HepG2 (cell line): Measurements from ENCODE around the gene ECHDC1. TPM values are rescaled to one million over a fixed set of nuclear protein-coding genes. Genes with fewer than 3 reads are reported as not detected.

Experiments
- ATAC-seq: fragments of 200-7000 bp; cut with Tn5 transposase; 3 replicates; pipeline ENCODE4 v1.9.1; 2020; ENCODE audit warnings: mild to moderate bottlenecking, moderate library complexity
- BruUV-seq: library from RNA; stranded (reverse); fragments of 400-500 nt; replicated peaks from 2 replicates; lab custom pipeline; 2021; lab: Mats Ljungman, UMichigan
- CTCF ChIA-PET: fragments of 300-600 bp; formaldehyde crosslinking; extraction: SDS; loops from one replicate; lab custom pipeline; 2021; ENCODE audit warnings: low total read pairs, inconsistent platforms, low intra/inter-chr PET ratio; lab: Yijun Ruan, JAX
- POLR2A ChIA-PET: fragments of 350-600 bp; sonication (Branson Sonifier 250); formaldehyde crosslinking; loops from one replicate; lab custom pipeline; 2020; ENCODE audit warnings: antibody characterized with exemption, inconsistent platforms; lab: Yijun Ruan, JAX
- DNase-seq: peaks from one replicate; pipeline ENCODE4 v3.0.0-alpha.2; 2015; ENCODE audit warnings: low spot score
- FAIRE-seq: peaks from 3 replicates; lab custom pipeline; 2011; peaks lifted over from hg19 to GRCh38; lab: Jason Lieb, UNC
- H2AFZ ChIP-seq: one replicate; pipeline ENCODE4 v1.6.1; 2011; ENCODE audit warnings: low read length, inconsistent platforms
- H3K27ac ChIP-seq: fragments of 300-600 bp; 3 replicates; pipeline ENCODE4 v1.8.0; 2011; ENCODE audit warnings: mixed run types, mild to moderate bottlenecking, mixed read lengths, low read length, inconsistent platforms; ENCODE audit not compliant: insufficient read depth; ENCODE audit errors: extremely low read length
- H3K27me3 ChIP-seq, 2 experiments: fragments of 200-600 bp in 1 of 2; 2 replicates in 1 of 2; 3 replicates in 1 of 2; pipeline versions ENCODE4 v1.6.0 to v1.8.0; 2011; ENCODE audit warnings: low read length in 2 of 2, mild to moderate bottlenecking in 2 of 2, moderate library complexity in 2 of 2, inconsistent platforms in 1 of 2; ENCODE audit not compliant: insufficient read depth in 2 of 2, control insufficient read depth in 1 of 2
- H3K36me3 ChIP-seq, 2 experiments: fragments of 200-600 bp in 1 of 2; replicated peaks in 1 of 2; 2 replicates in 1 of 2; 3 replicates in 1 of 2; pipeline versions ENCODE4 v1.5.1 to v1.8.0; 2011; ENCODE audit warnings: low read length in 2 of 2, inconsistent platforms in 1 of 2; ENCODE audit not compliant: insufficient read depth in 2 of 2, control insufficient read depth in 1 of 2
- H3K4me1 ChIP-seq: 2 replicates; pipeline ENCODE4 v1.5.1; 2012; ENCODE audit warnings: low read length, inconsistent platforms; ENCODE audit not compliant: insufficient read depth
- H3K4me2 ChIP-seq: 2 replicates; pipeline ENCODE4 v1.6.0; 2011; ENCODE audit warnings: low read depth, low read length, inconsistent platforms
- H3K4me3 ChIP-seq, 3 experiments: fragments of 200-600 bp in 1 of 3; sonication (generic), shearing (Covaris generic) in 1 of 3; replicated peaks in 1 of 3; 2 replicates each; pipeline ENCODE4 v1.5.1; 2011 to 2016; ENCODE audit warnings: low read length in 3 of 3, inconsistent platforms in 2 of 3, low read depth in 2 of 3, mild to moderate bottlenecking in 2 of 3, control low read depth in 1 of 3, mixed read lengths in 1 of 3; ENCODE audit not compliant: insufficient read depth in 1 of 3
- H3K79me2 ChIP-seq: one replicate; pipeline ENCODE4 v1.6.1; 2011; ENCODE audit warnings: low read length, inconsistent platforms; ENCODE audit not compliant: insufficient read depth
- H3K9ac ChIP-seq: 2 replicates; pipeline ENCODE4 v1.6.0; 2011; ENCODE audit warnings: mild to moderate bottlenecking, low read depth, low read length, inconsistent platforms; ENCODE audit not compliant: insufficient read depth
- H3K9me3 ChIP-seq: 2 replicates; pipeline ENCODE4 v1.5.1; 2012; ENCODE audit warnings: mild to moderate bottlenecking, low read length
- H4K20me1 ChIP-seq: 2 replicates; pipeline ENCODE4 v1.6.0; 2011; ENCODE audit warnings: inconsistent platforms, mild to moderate bottlenecking, low read length, moderate library complexity; ENCODE audit not compliant: insufficient read depth
- BCL6 ChIP-seq: IDR thresholded peaks from 2 replicates; pipeline ENCODE4 v1.6.1; 2016; ENCODE audit warnings: missing genetic modification reagents, missing compliant biosample characterization
- HMGXB4 ChIP-seq, 2 experiments: sonication (generic) in 1 of 2; formaldehyde crosslinking in 1 of 2; IDR thresholded peaks; 2 replicates each; pipeline versions ENCODE4 v1.4.0 to v1.6.1; 2018 to 2020; ENCODE audit warnings: missing genetic modification reagents in 2 of 2, borderline replicate concordance in 1 of 2, low read depth in 1 of 2, mild to moderate bottlenecking in 1 of 2, missing biosample characterization in 1 of 2
- PRMT3 ChIP-seq: sonication (generic); formaldehyde crosslinking; IDR thresholded peaks from 2 replicates; pipeline ENCODE4 v1.8.1; 2022; ENCODE audit warnings: low read depth, mild to moderate bottlenecking, moderate library complexity, missing genetic modification reagents, borderline replicate concordance
- SAFB2 ChIP-seq: sonication (generic); formaldehyde crosslinking; IDR thresholded peaks from 2 replicates; pipeline ENCODE4 v1.5.1; 2020; ENCODE audit warnings: missing genetic modification reagents, low read depth, mild to moderate bottlenecking, borderline replicate concordance
- SMYD3 ChIP-seq: sonication (generic); formaldehyde crosslinking; IDR thresholded peaks from 2 replicates; pipeline ENCODE4 v1.8.1; 2023; ENCODE audit warnings: mild to moderate bottlenecking, missing genetic modification reagents
- SOX5 ChIP-seq: IDR thresholded peaks from 2 replicates; pipeline ENCODE4 v1.6.1; 2016; ENCODE audit warnings: borderline replicate concordance
- ZNF235 ChIP-seq: sonication (generic); formaldehyde crosslinking; IDR thresholded peaks from 2 replicates; pipeline ENCODE4 v1.8.1; 2023; ENCODE audit warnings: mild to moderate bottlenecking, missing genetic modification reagents, borderline replicate concordance
- ZNF567 ChIP-seq: sonication (generic); formaldehyde crosslinking; IDR thresholded peaks from 2 replicates; pipeline ENCODE4 v1.8.1; 2023; ENCODE audit warnings: mild to moderate bottlenecking, missing genetic modification reagents, borderline replicate concordance
- whole genome bisulfite sequencing: methylation state at CpG from one replicate; pipeline ENCODE4 v1.1.6; 2017; ENCODE audit warnings: low lambda C conversion rate; 5-methylcytosine and 5-hydroxymethylcytosine counted together
- in situ Hi-C: cut with HindIII; loops from 2 replicates; pipeline ENCODE4 v1.10.0; 2017; ENCODE audit warnings: low pct_unique_long_range_greater_than_20kb; ENCODE audit not compliant: extremely low pct_ligation_motif_present
- intact Hi-C: fragments of 100-400 bp; cut with micrococcal nuclease; formaldehyde crosslinking; loops from one replicate; pipeline ENCODE4 v1.10.0; 2022; ENCODE audit not compliant: unreplicated experiment
- polyA plus RNA-seq, 8 experiments: library from polyadenylated mRNA; depleted of rRNA in 3 of 8; stranded (reverse) in 7 of 8; unstranded in 1 of 8; fragments of >200 nt; fragmentation: Illumina TruSeq in 4 of 8; extraction: Trizol in 4 of 8; gene quantifications; 2 replicates each; pipeline versions ENCODE4 v1.2.1 to v1.2.3, GENCODE V29; 2011 to 2016; ENCODE audit warnings: low read depth in 4 of 8, missing spikeins in 1 of 8, mixed read lengths in 1 of 8; ENCODE audit not compliant: insufficient read depth in 1 of 8
- total RNA-seq, 5 experiments: library from RNA; depleted of rRNA; stranded (reverse); fragments of >200 nt; fragmentation: Illumina TruSeq; extraction: Trizol; gene quantifications; 2 replicates each; pipeline ENCODE4 v1.2.3, GENCODE V29; 2016; ENCODE audit warnings: low read depth in 1 of 5

Gene ECHDC1
- total and polyA plus RNA-seq, 2 of the 13 experiments (the other 11 are each of a cell fraction or from before 2014, with no cell fraction given) = 32.8 to 98.1 TPM

GRCh38 chr6:127376685-127377084 is 33.3 kb upstream of the ECHDC1 start:
- Histone ChIP-seq H3K79me2 (no peaks in the 10 kb centered on the region), H4K20me1 (no peaks in the 10 kb centered on the region), H3K9ac (no peak overlapping the region), H2AFZ (no peak overlapping the region), H3K4me1 (no peaks in the 10 kb centered on the region), H3K4me3 (no peak overlapping the region), H3K36me3 (no peaks in the 10 kb centered on the region), H3K27me3 (no peaks in the 10 kb centered on the region), H3K4me2 (no peak overlapping the region), H3K9me3 (no peaks in the 10 kb centered on the region), H3K27ac (no peak overlapping the region)
- ATAC-seq (peak; percentile 64; the same call in 2 of the 3 replicates), DNase-seq (no peak), FAIRE-seq (no peak)
- intact Hi-C loops (no loop called here), in situ Hi-C loops (no loop called here)
- ChIA-PET POLR2A (no interaction called here), CTCF (no interaction called here)
- WGBS = 33% methylated on average over 2 of the region's 2 CpGs
- no TSS peak for BruUV-seq
- TF ChIP-seq HMGXB4 (CRISPR knock-in tag; IDR thresholded peaks at IDR 0.05; ENCODE audit: borderline replicate concordance in 1 of 2, low read depth in 1 of 2) = no peak
- TF ChIP-seq ZNF235 (CRISPR knock-in tag) = no peak
- no peak for TF ChIP-seq SAFB2 (CRISPR knock-in tag)
- TF ChIP-seq PRMT3 (CRISPR knock-in tag) = no peak
- no peak for TF ChIP-seq ZNF567 (CRISPR knock-in tag)
- no peak for TF ChIP-seq BCL6 (CRISPR knock-in tag)
- TF ChIP-seq SMYD3 (CRISPR knock-in tag) = no peak
- TF ChIP-seq SOX5 (CRISPR knock-in tag) = no peak
